ENCODE data around the gene KIF12. TPM values are rescaled to one million over a fixed set of nuclear protein-coding genes. Genes with fewer than 3 reads are reported as not detected.

KIF12 gene
- total RNA-seq, 2 experiments from 2014 or later, result not detected

DNA sequence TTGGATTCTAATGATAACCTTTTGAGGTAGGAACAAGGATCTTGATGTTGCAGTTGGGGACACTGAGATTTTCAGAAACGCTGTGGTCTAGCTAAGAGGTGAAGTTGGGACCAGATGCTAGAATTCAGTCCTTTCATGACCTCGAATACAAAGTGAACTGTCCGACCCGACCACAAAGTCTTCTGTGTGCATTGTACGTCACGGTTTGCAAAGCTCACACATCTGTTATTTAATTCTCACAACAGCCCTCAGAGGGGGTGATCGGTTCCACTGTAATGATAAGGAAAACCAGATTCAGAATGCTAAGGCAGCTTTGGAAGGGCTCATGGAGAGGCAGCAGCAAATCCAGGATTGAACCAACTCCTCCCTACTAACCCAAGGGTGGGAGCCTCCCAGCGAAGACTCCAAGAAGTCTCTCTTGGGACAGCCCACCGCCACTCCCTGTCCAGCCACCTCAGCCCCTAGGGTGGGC, 16.6 kb upstream of the KIF12 start:
- no peak overlapping the region for H3K4me3 ChIP-seq (ENCODE audit: low read length)
- H3K4me1 Mint-ChIP-seq (ENCODE audit: low read depth), result no peaks in the 10 kb centered on the region
- no peaks in the 10 kb centered on the region for H3K36me3 Mint-ChIP-seq (ENCODE audit: low read depth)
- no peak for ATAC-seq (ENCODE audit: poor library complexity)
- no peaks in the 10 kb centered on the region for H3K4me1 ChIP-seq (ENCODE audit: insufficient read depth, low read length)
- no peak overlapping the region for H3K27ac Mint-ChIP-seq
- peaks cover 0 to 5% of the 10 kb centered on the region in 2 experiments for H3K9me3 ChIP-seq (ENCODE audit: control insufficient read depth in 1 of 2, insufficient read depth in 1 of 2, low read length in 2 of 2)
- no peak overlapping the region for H3K27ac ChIP-seq (ENCODE audit: low read depth in 1 of 2, low read length in 2 of 2)
- H3K9me3 Mint-ChIP-seq, result no peaks in the 10 kb centered on the region
- POLR2A ChIA-PET, result no interaction called here
- TF ChIP-seq, protein P1, sequence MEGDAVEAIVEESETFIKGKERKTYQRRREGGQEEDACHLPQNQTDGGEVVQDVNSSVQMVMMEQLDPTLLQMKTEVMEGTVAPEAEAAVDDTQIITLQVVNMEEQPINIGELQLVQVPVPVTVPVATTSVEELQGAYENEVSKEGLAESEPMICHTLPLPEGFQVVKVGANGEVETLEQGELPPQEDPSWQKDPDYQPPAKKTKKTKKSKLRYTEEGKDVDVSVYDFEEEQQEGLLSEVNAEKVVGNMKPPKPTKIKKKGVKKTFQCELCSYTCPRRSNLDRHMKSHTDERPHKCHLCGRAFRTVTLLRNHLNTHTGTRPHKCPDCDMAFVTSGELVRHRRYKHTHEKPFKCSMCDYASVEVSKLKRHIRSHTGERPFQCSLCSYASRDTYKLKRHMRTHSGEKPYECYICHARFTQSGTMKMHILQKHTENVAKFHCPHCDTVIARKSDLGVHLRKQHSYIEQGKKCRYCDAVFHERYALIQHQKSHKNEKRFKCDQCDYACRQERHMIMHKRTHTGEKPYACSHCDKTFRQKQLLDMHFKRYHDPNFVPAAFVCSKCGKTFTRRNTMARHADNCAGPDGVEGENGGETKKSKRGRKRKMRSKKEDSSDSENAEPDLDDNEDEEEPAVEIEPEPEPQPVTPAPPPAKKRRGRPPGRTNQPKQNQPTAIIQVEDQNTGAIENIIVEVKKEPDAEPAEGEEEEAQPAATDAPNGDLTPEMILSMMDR (IDR thresholded peaks at IDR 0.05), result no peak
- peaks cover 0 to 25% of the 10 kb centered on the region in 2 experiments for H3K27me3 ChIP-seq (ENCODE audit: control insufficient read depth in 1 of 2, insufficient read depth in 2 of 2, low read length in 2 of 2)
- CTCF ChIA-PET, result interaction anchor here (1.1 kb wide), 1 partner anchor 33 kb away, joined by 3 read pairs; no protein-coding TSS in a partner anchor
- H3K27me3 Mint-ChIP-seq, result peaks cover 47% of the 10 kb centered on the region
- no peak for DNase-seq
- intact Hi-C loops (cut with DNase I, micrococcal nuclease), result no loop called here
- no peaks in the 10 kb centered on the region for H3K36me3 ChIP-seq (ENCODE audit: insufficient read depth, low read length)
- H3K4me3 Mint-ChIP-seq, result no peak overlapping the region

DNA sequence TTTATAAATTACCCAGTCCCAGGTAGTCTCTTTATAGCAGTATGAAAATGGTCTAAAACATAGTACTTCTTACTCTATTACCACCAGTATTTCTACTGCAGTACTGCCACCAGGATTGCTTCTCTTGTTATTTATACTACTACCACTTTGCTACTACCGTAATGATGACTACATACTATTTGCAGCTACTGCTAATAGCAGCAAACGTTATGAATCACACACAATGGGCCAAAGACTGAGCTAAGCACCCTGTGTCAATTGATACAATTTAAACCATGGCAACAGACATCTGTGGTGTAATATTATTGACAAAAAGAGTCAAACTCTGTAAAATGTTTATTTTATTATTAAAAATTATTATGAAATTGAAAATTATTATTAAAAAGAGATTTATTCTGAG, 15.3 kb upstream of the KIF12 start:
- Mint-ChIP-seq H3K27ac (no peak overlapping the region), H3K27me3 (peaks cover 47% of the 10 kb centered on the region), H3K4me1 (ENCODE audit: low read depth) (no peaks in the 10 kb centered on the region), H3K36me3 (ENCODE audit: low read depth) (no peaks in the 10 kb centered on the region), H3K9me3 (no peaks in the 10 kb centered on the region), H3K4me3 (no peak overlapping the region)
- CTCF ChIA-PET, result no interaction called here
- ATAC-seq (ENCODE audit: poor library complexity) (no peak), DNase-seq (no peak)
- POLR2A ChIA-PET, result no interaction called here
- TF ChIP-seq, protein P1 (IDR thresholded peaks at IDR 0.05), result no peak
- intact Hi-C loops (cut with DNase I, micrococcal nuclease), result no loop called here
- Histone ChIP-seq H3K27me3 (ENCODE audit: control insufficient read depth in 1 of 2, insufficient read depth in 2 of 2, low read length in 2 of 2) (peaks cover 0 to 25% of the 10 kb centered on the region in 2 experiments), H3K4me1 (ENCODE audit: insufficient read depth, low read length) (no peaks in the 10 kb centered on the region), H3K36me3 (ENCODE audit: insufficient read depth, low read length) (no peaks in the 10 kb centered on the region), H3K9me3 (ENCODE audit: control insufficient read depth in 1 of 2, insufficient read depth in 1 of 2, low read length in 2 of 2) (peaks cover 0 to 5% of the 10 kb centered on the region in 2 experiments), H3K4me3 (ENCODE audit: low read length) (no peak overlapping the region), H3K27ac (ENCODE audit: low read depth in 1 of 2, low read length in 2 of 2) (no peak overlapping the region)

DNA sequence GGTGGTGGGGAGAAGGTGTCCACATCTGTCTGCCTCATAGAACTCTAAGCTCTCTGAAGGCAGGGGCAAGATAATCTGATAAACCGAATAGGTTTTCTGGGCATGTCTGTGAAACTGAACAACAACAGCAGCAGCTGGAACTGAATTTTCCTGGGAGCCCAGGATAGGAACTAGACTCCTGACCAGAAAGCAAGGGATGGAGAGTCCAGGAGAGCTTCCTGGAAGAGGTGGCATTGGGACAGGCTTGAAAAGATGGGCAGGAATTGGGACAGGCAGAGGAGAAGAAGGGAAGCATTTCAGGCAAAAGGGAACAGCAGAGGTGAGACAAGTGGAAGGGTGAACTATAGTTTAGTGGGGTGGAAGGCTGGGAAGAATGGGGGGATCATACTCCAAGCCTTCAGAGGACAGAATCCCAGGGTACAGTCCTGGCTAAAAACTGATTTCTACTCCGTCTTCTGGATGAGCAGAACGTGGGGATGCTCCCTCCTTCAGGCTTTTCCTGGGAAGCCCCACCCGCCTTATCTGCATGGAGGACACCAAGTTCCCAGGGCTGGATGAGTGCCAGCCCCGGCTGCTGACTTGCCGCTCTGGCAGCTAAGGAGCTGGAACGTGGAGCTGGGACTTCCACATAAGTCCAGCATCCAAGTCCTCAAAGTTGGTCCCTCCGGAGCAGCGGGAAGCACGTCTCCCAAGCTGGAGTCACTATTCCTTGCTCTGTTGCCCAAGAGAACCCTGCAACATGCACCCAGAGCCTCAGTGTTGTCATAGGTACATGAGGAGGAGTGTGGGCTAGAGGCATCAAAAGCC, 13.9 kb upstream of the KIF12 start:
- TF ChIP-seq, protein P1 (IDR thresholded peaks at IDR 0.05), result no peak
- Histone ChIP-seq H3K36me3 (ENCODE audit: insufficient read depth, low read length) (no peaks in the 10 kb centered on the region), H3K9me3 (ENCODE audit: control insufficient read depth in 1 of 2, insufficient read depth in 1 of 2, low read length in 2 of 2) (peaks cover 0 to 5% of the 10 kb centered on the region in 2 experiments), H3K27me3 (ENCODE audit: control insufficient read depth in 1 of 2, insufficient read depth in 2 of 2, low read length in 2 of 2) (peaks cover 0 to 25% of the 10 kb centered on the region in 2 experiments), H3K27ac (ENCODE audit: low read depth in 1 of 2, low read length in 2 of 2) (no peak overlapping the region), H3K4me3 (ENCODE audit: low read length) (no peak overlapping the region), H3K4me1 (ENCODE audit: insufficient read depth, low read length) (no peaks in the 10 kb centered on the region)
- intact Hi-C loops (cut with DNase I, micrococcal nuclease), result no loop called here
- DNase-seq, result no peak
- H3K27me3 Mint-ChIP-seq, result peaks cover 37% of the 10 kb centered on the region
- no peak for ATAC-seq (ENCODE audit: poor library complexity)
- H3K9me3 Mint-ChIP-seq, result no peaks in the 10 kb centered on the region
- no peak overlapping the region for H3K27ac Mint-ChIP-seq
- POLR2A ChIA-PET, result no interaction called here
- H3K36me3 Mint-ChIP-seq (ENCODE audit: low read depth), result no peaks in the 10 kb centered on the region
- H3K4me3 Mint-ChIP-seq, result no peak overlapping the region
- CTCF ChIA-PET, result no interaction called here
- no peaks in the 10 kb centered on the region for H3K4me1 Mint-ChIP-seq (ENCODE audit: low read depth)
